HG02759 (cell line): ENCODE results near the gene HIVEP3.

Experiments used
- ATAC-seq: cut with Tn5 transposase; IDR thresholded peaks from one replicate; pipeline ENCODE4 v1.9.1; 2021; ENCODE audit warnings: mild to moderate bottlenecking, moderate library complexity; ENCODE audit not compliant: unreplicated experiment

HIVEP3 gene

DNA sequence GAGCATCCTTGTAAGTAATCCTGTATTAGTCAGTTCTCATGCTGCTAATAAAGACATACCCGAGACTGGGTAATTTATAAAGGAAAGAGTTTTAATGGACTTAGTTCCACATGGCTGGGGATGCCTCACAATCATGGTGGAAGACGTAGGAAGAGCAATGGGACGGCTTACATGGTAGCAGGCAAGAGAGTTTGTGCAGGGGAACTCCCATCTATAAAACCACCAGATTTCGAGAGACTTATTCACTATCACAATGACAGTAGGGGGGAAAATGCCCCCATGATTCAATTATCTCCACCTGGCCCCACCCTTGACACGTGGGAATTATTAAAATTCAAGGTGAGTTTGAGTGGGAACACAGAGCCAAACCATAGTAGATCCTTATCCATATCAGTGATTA lies 124.7 kb downstream of the HIVEP3 start:
- no peak for ATAC-seq

DNA sequence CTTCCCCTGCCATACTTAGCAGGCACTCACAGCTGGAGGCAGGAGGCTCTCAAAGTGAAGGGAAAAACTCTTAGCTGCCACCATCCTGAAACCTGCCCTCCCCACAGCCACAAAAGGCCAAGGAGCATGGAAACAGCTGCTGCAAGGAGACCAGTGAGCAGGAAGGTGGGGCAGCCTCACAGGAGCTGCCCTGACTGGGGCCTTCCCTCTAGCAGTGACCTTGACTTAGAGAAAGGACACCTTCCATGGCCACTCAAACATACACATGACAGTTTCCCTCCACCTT lies 126.3 kb downstream of the HIVEP3 start:
- no peak for ATAC-seq

DNA sequence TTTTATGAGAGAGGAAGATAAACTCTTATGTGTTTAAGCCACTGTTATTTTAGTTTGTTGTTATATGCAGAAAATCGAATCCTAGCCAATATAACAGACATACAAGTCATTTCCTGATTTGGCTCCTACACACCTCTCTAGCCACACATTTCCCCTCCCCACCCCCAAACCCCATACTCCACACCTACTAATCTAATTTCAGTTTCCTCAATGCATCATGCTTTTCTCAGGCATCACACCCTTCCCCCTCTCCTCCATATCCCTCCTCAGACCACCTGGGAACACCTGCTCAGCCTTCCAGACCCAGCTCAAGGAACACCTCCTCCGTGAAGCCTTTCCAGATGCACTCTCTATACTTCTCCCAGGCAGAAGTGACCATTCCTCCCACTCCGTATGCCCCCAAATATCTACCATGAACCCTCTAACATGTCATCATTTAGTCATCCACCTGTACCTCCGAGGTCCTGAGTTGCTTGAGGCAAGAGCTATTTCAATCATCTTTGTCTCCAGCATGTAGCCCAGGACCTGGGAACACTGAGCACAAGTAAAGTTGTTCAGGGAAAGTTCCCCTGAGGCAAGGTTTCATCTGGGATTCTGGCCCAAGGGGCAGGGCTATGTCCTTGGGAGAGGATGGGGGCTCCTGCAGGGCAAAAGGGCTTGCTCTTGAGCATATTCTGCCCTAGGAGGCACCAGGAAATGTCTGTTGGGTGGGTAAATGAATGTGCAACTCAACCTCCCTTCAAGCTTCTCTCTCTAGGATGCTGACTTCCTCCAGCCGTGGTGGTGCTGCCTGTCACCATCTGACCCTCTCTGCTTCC lies 126.8 kb downstream of the HIVEP3 start:
- no peak for ATAC-seq

DNA sequence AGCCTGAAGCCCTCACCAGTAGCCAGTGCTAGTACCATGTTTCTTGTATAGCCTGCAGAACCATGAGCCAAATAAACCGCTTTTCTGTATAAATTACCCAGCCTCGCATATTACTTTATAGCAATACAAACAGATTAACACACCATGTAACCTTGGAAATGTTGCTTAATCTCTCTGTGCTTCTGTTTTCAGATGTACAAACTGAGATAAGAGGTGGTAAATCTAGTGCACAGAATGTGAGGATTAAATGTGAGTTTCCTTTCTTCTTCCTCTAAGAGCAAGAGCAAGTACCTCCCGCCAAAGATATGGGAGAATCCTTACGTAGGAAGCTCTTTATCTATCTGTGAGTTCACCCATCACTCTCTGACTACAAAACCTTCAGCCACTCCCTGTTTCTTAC lies 128.4 kb downstream of the HIVEP3 start:
- ATAC-seq: no peak

DNA sequence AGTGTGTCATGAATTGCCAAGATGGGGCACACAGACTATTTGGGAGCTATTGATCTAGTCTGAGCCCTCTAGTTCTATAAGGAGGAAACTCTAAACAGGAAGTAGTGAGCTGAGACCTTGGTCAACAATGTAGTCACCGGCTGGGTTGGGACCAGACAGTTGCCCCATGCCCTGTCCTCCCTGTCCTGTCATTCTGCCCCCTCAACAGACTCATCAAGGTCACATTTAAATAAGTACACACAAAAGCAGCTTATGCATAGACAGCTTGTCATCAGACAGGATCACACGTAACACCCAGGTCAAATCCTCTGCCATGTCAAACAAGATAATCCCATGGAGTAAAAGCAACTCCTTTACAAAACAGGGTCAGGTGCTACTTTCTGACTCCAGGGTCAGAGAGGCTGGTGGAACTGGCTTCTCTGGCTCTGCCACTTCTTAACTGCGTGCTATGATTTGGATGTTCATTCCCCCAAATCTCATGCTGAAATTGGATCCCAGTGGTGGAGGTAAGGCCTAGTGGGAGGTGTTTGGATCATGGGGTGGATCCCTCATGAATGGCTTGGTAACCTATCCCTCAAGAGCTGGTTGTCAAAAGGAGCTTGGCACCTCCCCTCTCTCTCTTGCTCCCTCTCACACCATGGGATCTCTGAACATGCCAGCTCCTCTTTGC lies 128.9 kb downstream of the HIVEP3 start:
- ATAC-seq: no peak

DNA sequence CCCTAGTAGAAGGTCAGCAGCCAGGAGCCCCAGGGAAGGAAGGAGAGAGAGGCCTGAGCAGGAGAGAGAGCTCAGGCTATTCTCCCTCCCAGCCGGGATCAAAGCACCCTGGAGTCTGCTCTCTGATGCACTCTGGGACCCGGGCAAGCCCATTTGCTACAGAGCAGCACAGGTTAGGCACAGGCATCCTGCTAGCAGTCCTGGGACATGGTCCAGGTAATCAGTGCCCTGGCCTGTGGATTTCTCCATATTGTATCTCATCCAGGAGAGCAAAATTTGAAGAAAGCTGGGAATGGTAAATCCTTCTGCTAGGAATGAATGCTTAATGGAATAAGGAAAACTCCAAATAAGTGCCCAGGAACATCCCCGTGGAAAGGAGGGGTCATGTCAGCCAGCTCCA lies 130.3 kb downstream of the HIVEP3 start:
- no peak for ATAC-seq

DNA sequence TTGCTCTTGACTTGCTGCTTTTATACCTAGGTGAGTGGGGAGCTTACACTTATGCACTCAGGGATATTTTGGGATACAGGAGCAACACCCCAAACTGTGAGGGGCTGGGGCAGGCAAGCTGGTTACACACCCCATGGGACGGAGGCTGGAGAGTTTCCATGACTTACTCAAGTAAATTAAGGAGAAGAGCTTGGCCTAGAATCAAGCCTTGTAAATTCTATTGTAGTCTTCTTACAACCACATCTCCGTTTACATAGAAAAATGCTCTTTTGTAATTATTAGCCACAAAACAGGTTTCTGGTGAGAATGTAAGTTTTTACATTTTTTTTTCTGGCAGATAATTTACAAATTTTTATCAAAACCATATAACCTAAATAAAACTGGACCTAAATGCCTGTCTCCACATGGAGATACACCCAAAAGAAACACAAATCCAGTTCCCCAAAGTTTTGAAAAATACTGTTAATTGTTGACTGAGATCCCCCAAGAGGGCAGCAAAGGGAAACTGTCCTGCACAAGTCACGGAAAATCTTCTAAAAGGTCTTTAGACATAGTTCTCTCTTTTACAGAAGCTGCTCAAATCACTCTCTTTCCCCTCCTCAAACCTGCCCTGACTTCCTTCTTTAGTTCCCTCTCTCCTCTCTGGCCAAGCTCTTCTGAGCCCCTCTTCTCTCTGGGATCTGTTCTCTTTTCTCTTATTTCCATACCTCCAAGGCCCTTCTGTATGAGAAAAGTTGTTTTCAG lies 134.0 kb downstream of the HIVEP3 start:
- ATAC-seq: no peak

DNA sequence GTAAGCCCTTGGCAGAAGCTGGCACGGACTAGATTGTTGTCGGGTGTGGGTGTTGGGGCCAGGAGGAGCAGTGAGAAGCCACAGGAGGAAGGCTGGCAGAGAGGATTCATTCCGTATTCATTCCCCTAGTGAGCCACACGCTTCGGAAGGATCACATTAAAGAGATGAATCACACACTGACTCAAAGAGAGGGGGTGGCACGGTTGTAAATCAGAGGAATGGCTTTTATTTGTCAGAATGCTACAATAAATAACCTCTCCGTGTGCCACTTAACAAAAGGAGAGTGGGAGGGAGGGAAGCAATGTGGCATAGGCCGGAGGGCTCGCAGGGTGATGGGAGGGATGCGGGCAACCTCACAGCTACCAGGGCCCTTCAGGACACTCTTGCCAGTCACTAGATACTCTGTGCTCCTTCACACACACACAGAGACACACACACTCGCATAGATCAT lies 135.5 kb downstream of the HIVEP3 start:
- ATAC-seq: no peak

DNA sequence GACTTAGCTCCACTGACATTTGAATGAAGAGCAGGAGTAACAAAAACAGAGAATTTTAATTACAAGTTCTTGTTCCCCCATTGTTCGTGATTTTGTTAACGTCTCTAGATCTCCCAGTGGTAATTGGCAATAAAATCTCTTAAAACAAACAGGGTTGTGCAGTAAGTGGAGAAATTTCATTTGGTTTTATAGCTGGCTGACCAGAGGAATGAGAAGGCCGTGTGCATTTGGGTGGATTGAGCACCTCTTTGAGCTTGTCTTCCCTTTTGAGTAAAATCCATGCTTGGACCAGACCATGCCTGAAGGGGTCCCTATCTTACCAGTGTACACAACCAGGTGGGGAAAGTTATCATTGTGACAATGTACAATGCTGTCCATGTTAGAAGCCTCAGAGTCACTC lies 137.8 kb downstream of the HIVEP3 start:
- no peak for ATAC-seq

DNA sequence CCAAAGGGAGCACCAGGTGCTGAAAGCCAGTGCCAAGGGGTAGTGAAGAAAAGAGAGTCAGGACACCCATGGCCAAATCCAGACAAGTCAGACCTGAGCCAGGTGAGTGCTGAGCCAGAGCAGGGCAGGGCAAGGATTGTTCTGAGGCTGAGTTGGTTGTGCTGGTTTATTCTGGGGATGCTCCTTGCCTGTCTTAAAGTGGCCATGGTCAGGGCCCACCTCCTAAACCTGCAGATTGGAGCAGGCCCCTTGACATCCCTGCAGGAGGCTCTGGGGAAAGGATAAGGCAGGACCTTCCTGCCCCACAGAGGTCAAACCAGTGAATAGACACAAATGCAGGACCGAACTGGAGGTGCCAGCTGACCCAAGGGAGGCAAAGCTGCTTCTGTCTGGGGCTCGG lies 138.4 kb downstream of the HIVEP3 start:
- ATAC-seq: no peak

DNA sequence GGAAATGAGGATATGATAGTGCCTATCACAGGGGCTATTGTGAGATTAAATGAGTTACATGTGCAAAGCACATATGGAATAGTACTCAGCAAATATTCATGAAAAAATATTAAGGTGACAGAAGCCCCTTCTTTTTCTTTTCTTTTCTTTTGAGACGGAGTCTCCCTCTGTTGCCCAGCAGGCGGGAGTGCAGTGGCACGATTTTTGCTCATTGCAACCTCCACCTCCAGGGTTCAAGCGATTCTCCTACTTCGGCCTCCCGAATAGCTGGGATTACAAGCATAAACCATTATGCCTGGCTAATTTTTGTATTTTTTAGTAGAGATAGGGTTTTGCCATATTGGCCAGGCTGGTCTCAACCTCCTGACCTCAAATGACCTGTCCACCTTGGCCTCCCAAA lies 139.4 kb downstream of the HIVEP3 start:
- ATAC-seq: no peak

DNA sequence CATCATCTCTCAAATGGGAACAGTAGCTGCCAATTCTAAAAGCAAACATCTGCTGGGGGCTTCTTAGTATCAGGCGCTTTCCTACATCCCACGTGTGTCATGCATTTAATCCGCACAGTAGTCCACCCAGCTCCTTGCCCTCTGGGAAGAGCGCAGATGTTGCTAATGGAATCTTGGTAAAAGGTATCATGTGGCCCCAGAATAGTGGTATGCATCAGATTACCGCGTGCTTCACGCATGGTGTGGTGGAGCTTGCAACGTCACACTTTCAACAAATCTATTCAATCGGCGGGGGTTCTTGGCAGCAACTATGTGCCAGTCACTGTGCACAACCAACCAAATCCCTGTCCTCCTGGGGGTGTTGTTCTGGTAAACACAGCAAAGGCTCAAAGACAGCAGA lies 141.0 kb downstream of the HIVEP3 start:
- ATAC-seq: no peak

DNA sequence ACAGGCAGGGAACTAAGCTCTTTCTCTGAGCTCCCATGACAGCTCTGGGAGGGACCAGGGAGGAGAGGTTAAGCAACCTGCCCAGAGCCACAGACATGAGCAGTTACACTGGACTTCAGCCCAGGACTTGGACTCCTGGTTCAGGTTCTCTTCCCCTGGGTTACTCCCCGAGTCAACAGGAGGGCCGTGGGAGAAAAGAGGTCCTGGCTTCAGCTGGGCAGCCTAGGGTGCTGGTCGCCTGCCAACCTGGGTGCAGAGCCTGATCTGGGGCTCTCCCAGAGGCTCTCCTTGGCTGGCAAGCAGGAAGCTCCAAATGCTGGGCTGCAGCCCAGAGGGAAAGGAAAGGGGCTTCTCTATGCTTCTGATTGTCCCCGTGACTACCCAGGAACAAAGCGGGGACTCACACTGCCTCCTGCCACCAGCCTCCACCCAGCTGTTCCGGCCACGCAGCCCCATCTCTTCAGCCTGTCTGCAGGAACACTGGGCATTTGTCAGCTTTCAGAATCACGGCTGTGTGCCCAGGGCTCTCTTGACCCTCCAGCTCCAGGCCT lies 141.8 kb downstream of the HIVEP3 start:
- no peak for ATAC-seq

DNA sequence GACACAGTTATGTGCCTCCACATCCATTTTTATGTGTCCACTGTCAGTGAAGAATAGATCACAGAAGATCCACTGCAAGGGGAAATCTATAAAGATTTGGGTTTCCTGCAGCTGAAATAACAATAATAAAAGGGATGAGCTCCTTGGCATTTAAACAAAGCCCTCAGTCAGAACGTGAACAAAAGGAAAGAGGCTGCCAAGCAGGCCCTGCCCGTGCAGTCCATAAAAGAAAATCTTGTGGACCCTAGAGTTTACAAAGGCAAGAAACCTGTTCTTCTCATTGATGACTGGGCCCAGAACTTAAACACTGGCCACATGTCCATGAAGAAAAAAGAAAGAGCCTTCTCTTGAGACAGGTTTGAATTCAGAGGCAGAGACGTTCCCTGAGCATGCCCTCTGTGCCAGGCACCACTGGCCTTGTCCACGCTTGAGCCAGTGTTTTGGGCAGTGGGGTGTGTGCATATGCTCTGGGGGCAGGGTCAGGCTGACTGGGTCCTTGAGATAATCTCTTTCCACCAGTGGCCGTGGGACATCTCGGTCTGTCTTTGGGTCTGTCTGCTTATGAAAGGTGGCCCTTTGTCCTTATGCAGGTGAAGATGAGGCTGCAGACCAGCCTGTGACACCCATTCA lies 142.7 kb downstream of the HIVEP3 start:
- no peak for ATAC-seq

DNA sequence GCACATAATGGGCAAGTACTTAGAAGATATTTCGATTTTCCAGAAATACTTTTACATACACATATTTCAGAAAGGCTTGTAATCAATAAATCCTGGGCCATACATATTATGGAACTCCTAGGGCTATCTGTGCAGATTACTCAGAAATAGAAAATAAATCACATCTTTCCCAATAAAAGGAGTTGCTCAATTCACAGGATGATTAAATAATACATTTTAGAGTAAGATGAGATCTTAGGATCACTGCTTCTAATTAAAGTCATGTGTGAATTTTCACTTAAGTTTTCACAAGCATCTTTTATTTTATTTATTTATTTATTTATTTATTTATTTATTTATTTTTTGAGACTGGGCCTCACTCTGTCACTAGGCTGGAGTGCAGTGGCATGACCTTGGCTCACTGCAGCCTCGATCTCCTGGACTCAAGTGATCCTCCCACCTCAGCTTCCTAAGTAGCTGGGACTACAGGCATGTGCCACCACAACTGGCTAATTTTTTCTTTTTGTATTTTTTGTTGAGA lies 144.2 kb downstream of the HIVEP3 start:
- no peak for ATAC-seq

DNA sequence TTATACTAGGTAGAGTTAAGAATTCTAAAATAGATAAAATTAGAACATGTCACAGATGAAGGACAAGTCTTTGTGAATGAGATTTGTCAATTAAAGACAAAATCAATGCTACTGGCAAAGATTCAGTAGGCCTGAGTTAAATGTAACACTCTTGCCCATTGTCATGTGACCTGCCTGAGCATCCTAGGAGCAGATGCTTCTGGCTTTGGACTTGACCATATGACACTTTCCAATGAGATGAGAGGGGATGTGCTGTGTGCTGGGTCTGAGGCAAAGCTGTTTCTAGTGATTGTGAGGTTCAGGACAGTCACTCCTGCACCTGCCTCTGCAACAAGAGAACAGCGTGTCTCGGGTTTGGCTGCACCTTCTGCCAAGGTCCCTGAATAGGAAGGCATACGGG lies 144.9 kb downstream of the HIVEP3 start:
- ATAC-seq: no peak

DNA sequence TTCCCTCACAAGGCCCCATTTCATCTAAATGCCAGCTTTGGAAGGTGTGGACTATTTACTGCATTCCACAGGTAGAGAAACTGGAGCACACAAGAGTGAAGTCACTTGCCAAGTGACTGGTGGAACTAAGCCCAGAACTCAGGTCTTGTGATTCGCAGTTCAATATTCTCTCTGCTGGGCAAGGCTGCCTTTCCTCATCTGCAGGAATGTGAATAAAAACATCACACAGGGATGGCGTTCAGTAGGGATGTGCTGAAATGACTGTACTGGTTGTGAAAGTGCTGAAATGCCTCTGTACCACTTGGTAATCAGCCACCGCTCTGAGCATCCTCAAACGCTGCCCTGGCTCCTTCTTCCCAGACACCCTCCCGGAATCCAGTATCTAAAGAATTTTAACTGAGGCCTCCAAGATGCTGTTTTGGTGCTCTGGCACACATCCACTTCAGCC lies 145.6 kb downstream of the HIVEP3 start:
- no peak for ATAC-seq

DNA sequence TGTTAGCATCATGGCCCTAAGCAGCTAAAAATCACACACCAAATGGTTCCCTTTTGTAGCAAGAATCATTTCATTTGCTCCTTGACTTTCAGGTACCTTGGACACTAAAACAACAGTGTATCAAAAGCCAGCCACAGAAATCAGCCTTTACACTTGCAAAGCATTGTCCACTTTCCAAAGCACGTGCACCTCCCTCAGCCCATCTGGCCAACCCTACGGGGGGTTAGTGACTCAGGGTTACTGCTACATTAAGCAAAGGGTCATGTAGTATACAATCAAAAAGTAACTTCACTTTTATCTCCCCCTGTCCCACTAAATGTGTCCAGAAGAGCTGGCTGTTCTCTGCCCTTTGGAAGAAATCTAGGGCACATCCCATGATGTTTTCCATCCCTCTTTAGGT lies 149.7 kb downstream of the HIVEP3 start:
- ATAC-seq: no peak

DNA sequence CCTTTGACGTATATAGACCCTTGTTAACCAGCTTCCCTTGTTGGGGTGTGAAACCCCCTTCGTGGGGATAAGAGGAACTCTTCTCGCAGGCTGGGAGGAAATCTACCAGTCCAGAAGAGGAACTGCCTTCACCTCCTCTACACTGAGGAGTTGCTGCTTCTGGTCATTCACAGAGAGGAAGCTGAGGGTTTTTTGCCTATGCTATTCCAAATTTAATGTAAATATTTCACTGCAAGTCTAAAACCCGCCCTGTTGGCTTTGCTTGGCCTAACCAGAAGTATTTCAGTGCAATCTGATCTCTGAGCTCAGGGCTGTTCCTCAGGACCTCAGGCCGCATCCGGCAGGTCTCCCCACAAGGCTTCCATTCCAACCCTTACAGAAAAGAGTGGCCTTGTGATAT lies 150.1 kb downstream of the HIVEP3 start:
- ATAC-seq: no peak

DNA sequence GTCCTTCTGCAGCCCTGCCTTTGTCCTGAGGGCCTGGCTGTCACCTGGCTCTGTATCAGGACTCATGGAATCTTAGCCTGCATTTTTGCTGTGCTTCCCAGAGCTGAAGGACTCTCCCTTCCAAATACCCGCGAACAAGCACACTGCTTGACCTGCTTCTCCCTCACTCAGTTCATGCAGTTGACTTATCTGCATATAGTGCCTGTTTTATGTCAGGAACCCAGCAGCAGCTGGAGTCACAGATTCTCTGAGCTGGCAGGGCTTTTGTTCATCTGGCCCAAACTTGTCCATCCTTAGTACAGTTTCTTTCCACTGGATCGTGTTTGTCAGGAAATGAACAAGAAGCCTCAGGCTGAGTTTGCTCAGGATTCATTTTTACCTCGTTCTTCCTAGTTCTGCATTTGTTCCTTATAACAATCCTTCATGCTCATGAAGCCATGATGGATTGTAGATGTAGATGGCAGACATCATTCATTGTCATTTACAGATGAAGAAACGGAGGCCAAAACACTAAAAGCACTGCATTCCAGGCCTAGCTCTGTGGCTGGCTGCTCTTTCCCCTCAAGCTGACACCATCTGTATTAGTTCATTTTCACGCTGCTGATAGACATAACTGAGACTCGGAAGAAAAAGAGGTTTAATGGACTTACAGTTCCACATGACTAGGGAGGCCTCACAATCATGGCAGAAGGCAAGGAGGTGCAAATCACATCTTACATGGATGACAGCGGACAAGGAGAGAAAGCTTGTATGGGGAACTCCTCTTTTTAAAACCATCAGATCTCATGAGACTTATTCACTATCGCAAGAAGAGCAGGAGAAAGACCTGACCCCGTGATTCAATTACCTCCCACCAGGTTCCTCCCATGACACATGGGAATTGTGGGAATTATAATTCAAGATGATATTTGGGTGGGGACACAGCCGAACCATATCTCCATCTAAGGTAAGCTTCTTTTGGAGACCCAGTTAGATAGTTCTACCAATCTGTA lies 150.9 kb downstream of the HIVEP3 start:
- ATAC-seq: no peak
